Panc1 (cell line): ENCODE data around the gene SEMA4D. TPM values are rescaled to one million over a fixed set of nuclear protein-coding genes. Genes with fewer than 3 reads are reported as not detected.

Source experiments
- ATAC-seq: fragments of 200-7000 bp; cut with Tn5 transposase; 2 replicates; pipeline ENCODE4 v1.9.1; 2020; ENCODE audit warnings: mild to moderate bottlenecking, moderate library complexity
- Bru-seq: library from RNA; stranded (reverse); fragments of 400-500 nt; gene quantifications from one replicate; lab custom pipeline; 2021; lab: Mats Ljungman, UMichigan
- BruChase-seq, 2 experiments: library from RNA; stranded (reverse); fragments of 400-500 nt; gene quantifications; one replicate each; lab custom pipeline; 2021; lab: Mats Ljungman, UMichigan
- BruUV-seq: library from RNA; stranded (reverse); fragments of 400-500 nt; replicated peaks from 2 replicates; lab custom pipeline; 2021; lab: Mats Ljungman, UMichigan
- CTCF ChIA-PET: fragments of 300-600 bp; sonication (Branson Sonifier 250); formaldehyde crosslinking; loops from one replicate; lab custom pipeline; 2022; ENCODE audit warnings: antibody characterized with exemption; lab: Charles Lee
- POLR2A ChIA-PET: fragments of 300-600 bp; sonication (Branson Sonifier 250); formaldehyde crosslinking; loops from one replicate; lab custom pipeline; 2022; ENCODE audit warnings: antibody characterized with exemption; lab: Charles Lee
- DNase-seq: peaks from one replicate; pipeline ENCODE4 v3.0.0-alpha.2; 2010; ENCODE audit warnings: low read depth, low spot score
- H3K27ac ChIP-seq: 2 replicates; pipeline ENCODE4 v1.5.1; 2011; ENCODE audit warnings: mild to moderate bottlenecking, low read length, inconsistent platforms
- H3K27me3 ChIP-seq: fragments of 200-500 bp; sonication (Bioruptor generic); 2 replicates; pipeline ENCODE4 v1.6.0; 2014; ENCODE audit warnings: low read length, inconsistent platforms; ENCODE audit not compliant: control insufficient read depth, insufficient read depth
- H3K36me3 ChIP-seq: fragments of 200-500 bp; sonication (Bioruptor generic); 2 replicates; pipeline ENCODE4 v1.5.1; 2014; ENCODE audit warnings: inconsistent platforms, mild to moderate bottlenecking, low read length, moderate library complexity; ENCODE audit not compliant: control insufficient read depth, insufficient read depth
- H3K4me1 ChIP-seq: 2 replicates; pipeline ENCODE4 v1.5.1; 2011; ENCODE audit warnings: inconsistent platforms, mild to moderate bottlenecking, low read length, moderate library complexity; ENCODE audit not compliant: control insufficient read depth, insufficient read depth
- H3K4me3 ChIP-seq, 2 experiments: 2 replicates each; pipeline ENCODE4 v1.5.1; 2011 to 2012; ENCODE audit warnings: low read depth in 2 of 2, low read length in 2 of 2, mild to moderate bottlenecking in 2 of 2, inconsistent platforms in 1 of 2, moderate library complexity in 1 of 2
- H3K9me3 ChIP-seq: fragments of 200-500 bp; sonication (Bioruptor generic); 2 replicates; pipeline ENCODE4 v1.5.1; 2014; ENCODE audit warnings: low read depth, mild to moderate bottlenecking, inconsistent platforms, low read length, moderate library complexity; ENCODE audit not compliant: control insufficient read depth, insufficient read depth
- POLR2AphosphoS5 ChIP-seq: IDR thresholded peaks from 2 replicates; pipeline ENCODE4 v1.6.1; 2012; ENCODE audit warnings: mild to moderate bottlenecking, low read depth, low read length, moderate library complexity
- SIN3A ChIP-seq: IDR thresholded peaks from 2 replicates; pipeline ENCODE4 v1.6.1; 2012; ENCODE audit warnings: low read depth, mild to moderate bottlenecking, low read length, moderate library complexity, borderline replicate concordance; ENCODE audit not compliant: insufficient read depth
- TCF7L2 ChIP-seq: IDR thresholded peaks from 2 replicates; pipeline ENCODE4 v1.6.1; 2011; ENCODE audit warnings: mild to moderate bottlenecking, low read depth, low read length, inconsistent platforms
- in situ Hi-C: cut with HindIII; loops from 2 replicates; pipeline ENCODE4 v1.10.0; 2016; ENCODE audit warnings: low sequenced_read_pairs, low pct_unique_long_range_greater_than_20kb
- intact Hi-C: fragments of 100-400 bp; cut with micrococcal nuclease; formaldehyde crosslinking; loops from one replicate; pipeline ENCODE4 v1.10.0; 2022; ENCODE audit not compliant: unreplicated experiment
- long read RNA-seq: library from polyadenylated mRNA; unstranded; transcript quantifications from one replicate; pipeline ENCODE4 v2.0.0, GENCODE V29; 2021; ENCODE audit not compliant: unreplicated experiment
- polyA plus RNA-seq: library from polyadenylated mRNA; unstranded; fragments of >200 nt; gene quantifications from one replicate; pipeline ENCODE4 v1.2.1, GENCODE V29; 2012; ENCODE audit warnings: missing spikeins; ENCODE audit not compliant: insufficient read length
- total RNA-seq: library from RNA; stranded (reverse); gene quantifications from one replicate; pipeline ENCODE4 v1.2.1, GENCODE V29; 2021; ENCODE audit not compliant: unreplicated experiment
- TF ChIP-seq, protein P1 (sequence below), 2 experiments: IDR thresholded peaks; 2 replicates each; pipeline ENCODE4 v1.6.1; 2011 to 2012; ENCODE audit warnings: low read depth in 2 of 2, control low read depth in 1 of 2, low read length in 1 of 2, mild to moderate bottlenecking in 1 of 2, moderate library complexity in 1 of 2; ENCODE audit not compliant: insufficient read depth in 1 of 2
- TF ChIP-seq, protein P2 (sequence below): fragments of 450-650 bp; IDR thresholded peaks from 2 replicates; pipeline ENCODE4 v1.5.1; 2017; ENCODE audit warnings: mild to moderate bottlenecking

Gene SEMA4D, protein sequence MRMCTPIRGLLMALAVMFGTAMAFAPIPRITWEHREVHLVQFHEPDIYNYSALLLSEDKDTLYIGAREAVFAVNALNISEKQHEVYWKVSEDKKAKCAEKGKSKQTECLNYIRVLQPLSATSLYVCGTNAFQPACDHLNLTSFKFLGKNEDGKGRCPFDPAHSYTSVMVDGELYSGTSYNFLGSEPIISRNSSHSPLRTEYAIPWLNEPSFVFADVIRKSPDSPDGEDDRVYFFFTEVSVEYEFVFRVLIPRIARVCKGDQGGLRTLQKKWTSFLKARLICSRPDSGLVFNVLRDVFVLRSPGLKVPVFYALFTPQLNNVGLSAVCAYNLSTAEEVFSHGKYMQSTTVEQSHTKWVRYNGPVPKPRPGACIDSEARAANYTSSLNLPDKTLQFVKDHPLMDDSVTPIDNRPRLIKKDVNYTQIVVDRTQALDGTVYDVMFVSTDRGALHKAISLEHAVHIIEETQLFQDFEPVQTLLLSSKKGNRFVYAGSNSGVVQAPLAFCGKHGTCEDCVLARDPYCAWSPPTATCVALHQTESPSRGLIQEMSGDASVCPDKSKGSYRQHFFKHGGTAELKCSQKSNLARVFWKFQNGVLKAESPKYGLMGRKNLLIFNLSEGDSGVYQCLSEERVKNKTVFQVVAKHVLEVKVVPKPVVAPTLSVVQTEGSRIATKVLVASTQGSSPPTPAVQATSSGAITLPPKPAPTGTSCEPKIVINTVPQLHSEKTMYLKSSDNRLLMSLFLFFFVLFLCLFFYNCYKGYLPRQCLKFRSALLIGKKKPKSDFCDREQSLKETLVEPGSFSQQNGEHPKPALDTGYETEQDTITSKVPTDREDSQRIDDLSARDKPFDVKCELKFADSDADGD
- 6.5 TPM for total RNA-seq
- polyA plus RNA-seq = 6.7 TPM
- percentile 39 among the genes with signal in this experiment for Bru-seq, nascent RNA
- BruChase-seq, experiment 1, labeled RNA remaining after a 2-hour chase = percentile 35 among the genes with signal in this experiment
- percentile 39 among the genes with signal in this experiment for BruChase-seq, experiment 2, labeled RNA remaining after a 6-hour chase
- long read RNA-seq, full-length matches to known transcripts = 2 of 6 reads
- long read RNA-seq, partial matches to known transcripts = 3 of 6 reads
- long read RNA-seq, other reads (novel, unspliced or antisense) = 1 of 6 reads

DNA sequence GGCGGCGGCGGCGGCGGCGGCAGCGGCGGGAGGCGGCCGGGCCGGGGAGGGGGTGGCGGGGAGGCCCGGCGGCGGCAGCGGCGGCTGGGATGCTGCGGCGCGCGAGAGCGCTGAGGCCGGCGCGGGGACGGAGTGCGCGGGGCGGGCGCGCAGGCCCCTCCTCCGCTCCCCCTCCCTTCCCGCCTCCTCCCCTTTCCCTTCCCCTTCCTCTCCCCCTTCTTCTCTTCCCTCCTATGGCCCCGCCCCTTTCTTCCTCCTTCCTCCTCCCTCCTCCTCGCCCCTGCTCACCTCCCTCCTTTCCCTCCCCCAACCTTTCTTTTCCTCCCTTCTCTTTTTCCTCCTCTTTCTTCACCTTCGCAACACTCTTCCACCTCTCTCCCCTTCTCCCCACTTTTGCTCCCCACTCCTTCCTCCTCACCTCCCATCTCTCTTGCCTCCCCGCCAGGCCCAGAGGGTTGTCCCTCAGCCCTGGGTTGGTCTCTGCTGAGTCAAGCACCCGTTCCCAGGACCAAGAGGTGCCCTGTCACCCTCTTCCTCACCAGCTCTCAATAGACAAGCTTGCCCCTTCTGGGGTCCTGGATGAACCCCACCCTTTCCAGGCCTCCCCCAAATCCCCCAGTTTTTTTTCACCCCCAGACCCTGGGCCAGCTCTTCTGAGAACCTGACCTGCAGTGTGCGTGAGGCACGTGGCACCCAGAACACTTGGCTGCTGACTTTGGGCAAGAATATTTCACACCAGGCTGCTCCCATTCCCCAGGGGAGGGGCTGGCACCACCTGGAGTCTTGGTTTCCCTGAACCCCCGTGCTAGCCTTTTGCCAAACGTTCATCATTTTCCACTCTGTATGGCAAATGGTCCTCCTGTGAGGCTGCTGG is at the start of gene SEMA4D:
Gene SEMA4D (minus strand): TSS at position 136 of the 874 bp plus-strand sequence. CDS start 92,657 bp downstream, outside the sequence.
- no TSS peak for BruUV-seq
- DNase-seq (no peak), ATAC-seq (peak; percentile 83)
- TF ChIP-seq, protein P1, sequence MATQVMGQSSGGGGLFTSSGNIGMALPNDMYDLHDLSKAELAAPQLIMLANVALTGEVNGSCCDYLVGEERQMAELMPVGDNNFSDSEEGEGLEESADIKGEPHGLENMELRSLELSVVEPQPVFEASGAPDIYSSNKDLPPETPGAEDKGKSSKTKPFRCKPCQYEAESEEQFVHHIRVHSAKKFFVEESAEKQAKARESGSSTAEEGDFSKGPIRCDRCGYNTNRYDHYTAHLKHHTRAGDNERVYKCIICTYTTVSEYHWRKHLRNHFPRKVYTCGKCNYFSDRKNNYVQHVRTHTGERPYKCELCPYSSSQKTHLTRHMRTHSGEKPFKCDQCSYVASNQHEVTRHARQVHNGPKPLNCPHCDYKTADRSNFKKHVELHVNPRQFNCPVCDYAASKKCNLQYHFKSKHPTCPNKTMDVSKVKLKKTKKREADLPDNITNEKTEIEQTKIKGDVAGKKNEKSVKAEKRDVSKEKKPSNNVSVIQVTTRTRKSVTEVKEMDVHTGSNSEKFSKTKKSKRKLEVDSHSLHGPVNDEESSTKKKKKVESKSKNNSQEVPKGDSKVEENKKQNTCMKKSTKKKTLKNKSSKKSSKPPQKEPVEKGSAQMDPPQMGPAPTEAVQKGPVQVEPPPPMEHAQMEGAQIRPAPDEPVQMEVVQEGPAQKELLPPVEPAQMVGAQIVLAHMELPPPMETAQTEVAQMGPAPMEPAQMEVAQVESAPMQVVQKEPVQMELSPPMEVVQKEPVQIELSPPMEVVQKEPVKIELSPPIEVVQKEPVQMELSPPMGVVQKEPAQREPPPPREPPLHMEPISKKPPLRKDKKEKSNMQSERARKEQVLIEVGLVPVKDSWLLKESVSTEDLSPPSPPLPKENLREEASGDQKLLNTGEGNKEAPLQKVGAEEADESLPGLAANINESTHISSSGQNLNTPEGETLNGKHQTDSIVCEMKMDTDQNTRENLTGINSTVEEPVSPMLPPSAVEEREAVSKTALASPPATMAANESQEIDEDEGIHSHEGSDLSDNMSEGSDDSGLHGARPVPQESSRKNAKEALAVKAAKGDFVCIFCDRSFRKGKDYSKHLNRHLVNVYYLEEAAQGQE (IDR thresholded peaks at IDR 0.05; ENCODE audit: insufficient read depth in 1 of 2, low read depth in 2 of 2, low read length in 1 of 2) = no peak
- TF ChIP-seq SIN3A = no peak
- TF ChIP-seq TCF7L2 = no peak
- TF ChIP-seq POLR2AphosphoS5 = no peak
- TF ChIP-seq, protein P2, sequence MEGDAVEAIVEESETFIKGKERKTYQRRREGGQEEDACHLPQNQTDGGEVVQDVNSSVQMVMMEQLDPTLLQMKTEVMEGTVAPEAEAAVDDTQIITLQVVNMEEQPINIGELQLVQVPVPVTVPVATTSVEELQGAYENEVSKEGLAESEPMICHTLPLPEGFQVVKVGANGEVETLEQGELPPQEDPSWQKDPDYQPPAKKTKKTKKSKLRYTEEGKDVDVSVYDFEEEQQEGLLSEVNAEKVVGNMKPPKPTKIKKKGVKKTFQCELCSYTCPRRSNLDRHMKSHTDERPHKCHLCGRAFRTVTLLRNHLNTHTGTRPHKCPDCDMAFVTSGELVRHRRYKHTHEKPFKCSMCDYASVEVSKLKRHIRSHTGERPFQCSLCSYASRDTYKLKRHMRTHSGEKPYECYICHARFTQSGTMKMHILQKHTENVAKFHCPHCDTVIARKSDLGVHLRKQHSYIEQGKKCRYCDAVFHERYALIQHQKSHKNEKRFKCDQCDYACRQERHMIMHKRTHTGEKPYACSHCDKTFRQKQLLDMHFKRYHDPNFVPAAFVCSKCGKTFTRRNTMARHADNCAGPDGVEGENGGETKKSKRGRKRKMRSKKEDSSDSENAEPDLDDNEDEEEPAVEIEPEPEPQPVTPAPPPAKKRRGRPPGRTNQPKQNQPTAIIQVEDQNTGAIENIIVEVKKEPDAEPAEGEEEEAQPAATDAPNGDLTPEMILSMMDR = no peak
- Histone ChIP-seq H3K4me3 (peak within 1 kb of the TSS; percentile 37 to 47; a peak in 3 of 4 replicates), H3K27me3 (no peaks in the 10 kb centered on the region), H3K36me3 (peaks cover 4% of the 10 kb centered on the region; the same call in 1 of the 2 replicates), H3K9me3 (no peaks in the 10 kb centered on the region), H3K27ac (no peak within 1 kb of the TSS), H3K4me1 (no peaks in the 10 kb centered on the region)
- POLR2A ChIA-PET = no interaction called here
- CTCF ChIA-PET = no interaction called here
- intact Hi-C loops = loop anchor here (1.0 kb wide), 1 partner anchor 40 kb away; no protein-coding TSS in a partner anchor
- in situ Hi-C loops = no loop called here

DNA sequence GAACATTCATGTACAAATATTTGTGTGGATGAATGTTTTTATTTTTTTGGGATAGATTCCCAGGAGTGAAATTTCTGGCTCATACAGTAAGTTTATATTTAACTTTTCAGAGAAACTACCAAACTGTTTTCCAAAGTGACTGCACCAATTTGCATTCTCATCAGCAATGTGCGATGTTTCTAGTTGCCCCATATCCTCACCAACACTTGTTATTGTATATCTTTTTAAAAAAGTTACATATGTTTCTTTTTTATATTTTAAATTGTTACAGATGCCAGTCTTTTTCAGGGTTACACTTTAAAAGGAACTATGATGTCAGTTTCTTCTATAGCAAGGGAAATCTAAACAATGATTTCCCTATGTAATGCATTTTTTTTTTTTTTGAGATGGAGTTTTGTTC is 49.1 kb upstream of the SEMA4D start:
- Histone ChIP-seq H3K27me3 (no peaks in the 10 kb centered on the region), H3K36me3 (no peaks in the 10 kb centered on the region), H3K4me1 (no peaks in the 10 kb centered on the region), H3K4me3 (no peak overlapping the region), H3K9me3 (no peaks in the 10 kb centered on the region), H3K27ac (no peak overlapping the region)
- POLR2A ChIA-PET = no interaction called here
- intact Hi-C loops = loop anchor here (5.0 to 10.0 kb wide), 3 partner anchors 122 to 225 kb away; no protein-coding TSS in a partner anchor
- in situ Hi-C loops = no loop called here
- CTCF ChIA-PET = no interaction called here
- ATAC-seq (no peak), DNase-seq (no peak)
- BruUV-seq = no TSS peak
- TF ChIP-seq, protein P1 (IDR thresholded peaks at IDR 0.05; ENCODE audit: insufficient read depth in 1 of 2, low read depth in 2 of 2, low read length in 1 of 2) = no peak
- TF ChIP-seq SIN3A (no peak), POLR2AphosphoS5 (no peak), TCF7L2 (no peak)
- TF ChIP-seq, protein P2 = no peak
